ENCODE measurements around the gene TBC1D10B. TPM values are rescaled to one million over a fixed set of nuclear protein-coding genes. Genes with fewer than 3 reads are reported as not detected.

The TBC1D10B gene
- total and polyA plus RNA-seq, 2 donors (not counting 1 experiment from before 2014, with no cell fraction given): 23.5 to 58.0 TPM

GRCh38 chr16:30358577-30358936, 11.7 kb downstream of the TBC1D10B start:
- intact Hi-C loops (cut with micrococcal nuclease): no loop called here
- CTCF ChIA-PET: interaction anchor here (0.6 kb wide), 1 partner anchor 9 kb away, joined by 4 read pairs; no protein-coding TSS in a partner anchor
- Histone ChIP-seq H3K79me2 (ENCODE audit: control insufficient read depth, insufficient read depth, low read length) (peaks cover 43% of the 10 kb centered on the region), H4K20me1 (ENCODE audit: control insufficient read depth, insufficient read depth, low read length, poor library complexity, severe bottlenecking) (peaks cover 11% of the 10 kb centered on the region), H3K4me2 (replicated peaks; ENCODE audit: low read depth, low read length, poor library complexity, severe bottlenecking) (no peak overlapping the region), H3K9me3 (ENCODE audit: control extremely low read depth in 1 of 3, control insufficient read depth in 2 of 3, insufficient read depth in 1 of 3, low read length in 2 of 3) (no peaks in the 10 kb centered on the region), H3K4me1 (ENCODE audit: control insufficient read depth in 2 of 2, insufficient read depth in 2 of 2, low read length in 2 of 2) (peaks cover 15 to 25% of the 10 kb centered on the region in 2 donors), H3K9ac (ENCODE audit: low read length) (no peak overlapping the region), H3K36me3 (replicated peaks in 1 of 2; ENCODE audit: control extremely low read depth in 1 of 2, control insufficient read depth in 1 of 2, extremely low read depth in 1 of 2, insufficient read depth in 2 of 2, low read length in 1 of 2) (peaks cover 0 to 41% of the 10 kb centered on the region in 2 experiments), H3K27ac (ENCODE audit: low read length in 2 of 2) (no peak overlapping the region), H2AFZ (ENCODE audit: insufficient read depth, low read depth, low read length, poor library complexity, severe bottlenecking) (no peak overlapping the region), H3K27me3 (replicated peaks in 1 of 4; ENCODE audit: control extremely low read depth in 1 of 4, control insufficient read depth in 3 of 4, insufficient read depth in 4 of 4, low read length in 3 of 4) (no peaks in the 10 kb centered on the region), H3K4me3 (ENCODE audit: control extremely low read depth in 1 of 5, extremely low read depth in 1 of 5, insufficient read depth in 1 of 5, low read depth in 2 of 5, low read length in 4 of 5) (no peak overlapping the region)
- 98% methylated on average over 8 of the region's 9 CpGs for WGBS (ENCODE audit: insufficient coverage)
- H3K27me3 Mint-ChIP-seq: no peaks in the 10 kb centered on the region
- ATAC-seq (ENCODE audit: low read depth) (no peak), DNase-seq (no peak)
- H3K9me3 Mint-ChIP-seq (ENCODE audit: insufficient read depth): no peaks in the 10 kb centered on the region
- no peak overlapping the region for H3K27ac Mint-ChIP-seq
- peaks cover 22% of the 10 kb centered on the region for H3K4me1 Mint-ChIP-seq
- H3K4me3 Mint-ChIP-seq: no peak overlapping the region
- POLR2A ChIA-PET: no interaction called here
- TF ChIP-seq EZH2 (IDR thresholded peaks at IDR 0.05; ENCODE audit: borderline replicate concordance, insufficient read depth, low read depth, low read length, poor library complexity, severe bottlenecking) (no peak), CTCF (IDR thresholded peaks at IDR 0.05) (no peak)

- intact Hi-C loops (cut with micrococcal nuclease): no loop called here
- Histone ChIP-seq H3K27ac (ENCODE audit: low read length in 2 of 2) (no peak overlapping the region), H3K27me3 (replicated peaks in 1 of 4; ENCODE audit: control extremely low read depth in 1 of 4, control insufficient read depth in 3 of 4, insufficient read depth in 4 of 4, low read length in 3 of 4) (no peaks in the 10 kb centered on the region), H4K20me1 (ENCODE audit: control insufficient read depth, insufficient read depth, low read length, poor library complexity, severe bottlenecking) (peaks cover 12% of the 10 kb centered on the region), H3K36me3 (replicated peaks in 1 of 2; ENCODE audit: control extremely low read depth in 1 of 2, control insufficient read depth in 1 of 2, extremely low read depth in 1 of 2, insufficient read depth in 2 of 2, low read length in 1 of 2) (peaks cover 0 to 38% of the 10 kb centered on the region in 2 experiments), H3K4me3 (ENCODE audit: control extremely low read depth in 1 of 5, extremely low read depth in 1 of 5, insufficient read depth in 1 of 5, low read depth in 2 of 5, low read length in 4 of 5) (no peak overlapping the region), H3K9me3 (ENCODE audit: control extremely low read depth in 1 of 3, control insufficient read depth in 2 of 3, insufficient read depth in 1 of 3, low read length in 2 of 3) (no peaks in the 10 kb centered on the region), H3K79me2 (ENCODE audit: control insufficient read depth, insufficient read depth, low read length) (peaks cover 43% of the 10 kb centered on the region), H3K9ac (ENCODE audit: low read length) (no peak overlapping the region), H3K4me2 (replicated peaks; ENCODE audit: low read depth, low read length, poor library complexity, severe bottlenecking) (no peak overlapping the region), H3K4me1 (ENCODE audit: control insufficient read depth in 2 of 2, insufficient read depth in 2 of 2, low read length in 2 of 2) (peaks cover 15 to 26% of the 10 kb centered on the region in 2 donors), H2AFZ (ENCODE audit: insufficient read depth, low read depth, low read length, poor library complexity, severe bottlenecking) (no peak overlapping the region)
- peaks cover 26% of the 10 kb centered on the region for H3K4me1 Mint-ChIP-seq
- H3K4me3 Mint-ChIP-seq: no peak overlapping the region
- no peak overlapping the region for H3K27ac Mint-ChIP-seq
- ChIA-PET POLR2A (no interaction called here), CTCF (no interaction called here)
- no peaks in the 10 kb centered on the region for H3K9me3 Mint-ChIP-seq (ENCODE audit: insufficient read depth)
- 94% methylated on average over 29 of the region's 37 CpGs for WGBS (ENCODE audit: insufficient coverage)
- H3K27me3 Mint-ChIP-seq: no peaks in the 10 kb centered on the region
- ATAC-seq (ENCODE audit: low read depth): no peak
- TF ChIP-seq EZH2 (IDR thresholded peaks at IDR 0.05; ENCODE audit: borderline replicate concordance, insufficient read depth, low read depth, low read length, poor library complexity, severe bottlenecking) (no peak), CTCF (IDR thresholded peaks at IDR 0.05) (no peak)
- DNase-seq: peak; percentile 14
These were observed 12.3 kb downstream of the TBC1D10B start for GRCh38 chr16:30357715-30358576.
